Fibroblast of lung (primary cell): Measurements from ENCODE around the gene WDR37. TPM values are rescaled to one million over a fixed set of nuclear protein-coding genes. Genes with fewer than 3 reads are reported as not detected.

Source experiments
- DNase-seq, 2 donors: peaks; one replicate each; pipeline versions ENCODE4 v3.0.0 to v3.0.0-alpha.2; 2010; ENCODE audit warnings: low read depth in 2 of 2
- H2AFZ ChIP-seq: 2 replicates; pipeline ENCODE4 v1.5.1; 2012; ENCODE audit warnings: low read length, control low read depth, inconsistent platforms
- H3K27ac ChIP-seq: 2 replicates; pipeline ENCODE4 v1.5.1; 2011; ENCODE audit warnings: low read length, control low read depth; ENCODE audit not compliant: insufficient read depth
- H3K27me3 ChIP-seq: 2 replicates; pipeline ENCODE4 v1.5.1; 2011; ENCODE audit warnings: mild to moderate bottlenecking, low read length; ENCODE audit not compliant: control insufficient read depth, insufficient read depth
- H3K36me3 ChIP-seq: 2 replicates; pipeline ENCODE4 v1.5.1; 2011; ENCODE audit warnings: low read length; ENCODE audit not compliant: control insufficient read depth, insufficient read depth
- H3K4me1 ChIP-seq: 2 replicates; pipeline ENCODE4 v1.5.1; 2011; ENCODE audit warnings: low read length; ENCODE audit not compliant: control insufficient read depth, insufficient read depth; ENCODE audit errors: extremely low read depth
- H3K4me2 ChIP-seq: 2 replicates; pipeline ENCODE4 v1.5.1; 2011; ENCODE audit warnings: low read length, control low read depth; ENCODE audit not compliant: insufficient read depth; ENCODE audit errors: extremely low read depth
- H3K4me3 ChIP-seq, 4 experiments: fragments of 200-600 bp in 1 of 4; sonication (generic) in 1 of 4; replicated peaks in 1 of 4; 2 replicates each; pipeline ENCODE4 v1.5.1; 2011 to 2016; ENCODE audit warnings: low read length in 4 of 4, low read depth in 3 of 4, mild to moderate bottlenecking in 3 of 4, control low read depth in 2 of 4, inconsistent platforms in 1 of 4, mixed read lengths in 1 of 4; ENCODE audit not compliant: insufficient read depth in 1 of 4; ENCODE audit errors: control extremely low read depth in 1 of 4
- H3K79me2 ChIP-seq: 2 replicates; pipeline ENCODE4 v1.5.1; 2012; ENCODE audit warnings: mild to moderate bottlenecking, low read length, inconsistent platforms; ENCODE audit not compliant: control insufficient read depth, insufficient read depth
- H3K9ac ChIP-seq: 2 replicates; pipeline ENCODE4 v1.5.1; 2011; ENCODE audit warnings: mild to moderate bottlenecking, low read length, control low read depth; ENCODE audit not compliant: insufficient read depth
- H3K9me3 ChIP-seq: 2 replicates; pipeline ENCODE4 v1.5.1; 2012; ENCODE audit warnings: low read depth, low read length; ENCODE audit not compliant: control insufficient read depth, insufficient read depth
- H4K20me1 ChIP-seq: 2 replicates; pipeline ENCODE4 v1.5.1; 2011; ENCODE audit warnings: low read length; ENCODE audit not compliant: control insufficient read depth, insufficient read depth; ENCODE audit errors: extremely low read depth
- CTCF ChIP-seq, 2 donors: IDR thresholded peaks in 1 of 2; conservative IDR thresholded peaks in 1 of 2; 1 replicate in 1 of 2; 2 replicates in 1 of 2; pipeline ENCODE4 v1.5.1; 2011 to 2012; ENCODE audit warnings: low read length in 2 of 2, control low read depth in 1 of 2, inconsistent platforms in 1 of 2, low read depth in 1 of 2, mild to moderate bottlenecking in 1 of 2
- EZH2 ChIP-seq: IDR thresholded peaks from 2 replicates; pipeline ENCODE4 v1.5.1; 2012; ENCODE audit warnings: low read length, control low read depth, mild to moderate bottlenecking; ENCODE audit errors: missing control alignments
- polyA plus RNA-seq, 2 donors: library from polyadenylated mRNA; depleted of rRNA in 1 of 2; stranded (reverse) in 1 of 2; unstranded in 1 of 2; fragments of >200 nt; gene quantifications; 2 replicates each; pipeline ENCODE4 v1.2.1, GENCODE V29; 2011 to 2012; ENCODE audit warnings: missing spikeins in 1 of 2
- total RNA-seq: library from RNA; depleted of rRNA; stranded (reverse); fragments of >200 nt; gene quantifications from 2 replicates; pipeline ENCODE4 v1.2.1, GENCODE V29; 2014

The WDR37 gene
- total and polyA plus RNA-seq, 2 donors (not counting 1 experiment from before 2014, with no cell fraction given), result 13.0 to 15.8 TPM

- H3K27me3 ChIP-seq, result no peaks in the 10 kb centered on the region
- H3K4me3 ChIP-seq, result no peak overlapping the region
- no peaks in the 10 kb centered on the region for H3K4me1 ChIP-seq
- no peak overlapping the region for H3K27ac ChIP-seq
- H3K4me2 ChIP-seq, result no peak overlapping the region
- no peak overlapping the region for H3K9ac ChIP-seq
- H4K20me1 ChIP-seq, result no peaks in the 10 kb centered on the region
- TF ChIP-seq CTCF (conservative IDR thresholded peaks at IDR 0.05 in 1 of 2, IDR thresholded peaks at IDR 0.05 in 1 of 2; ENCODE audit: low read depth in 1 of 2, low read length in 2 of 2) (no peak), EZH2 (no peak)
- H2AFZ ChIP-seq, result no peak overlapping the region
- no peak for DNase-seq
- H3K9me3 ChIP-seq, result no peaks in the 10 kb centered on the region
- no peaks in the 10 kb centered on the region for H3K79me2 ChIP-seq
- H3K36me3 ChIP-seq, result no peaks in the 10 kb centered on the region
Measured at GRCh38 chr10:1136268-1136667, 80.1 kb downstream of the WDR37 start.

GRCh38 chr10:1137499-1138163, 81.4 kb downstream of the WDR37 start:
- H3K27me3 ChIP-seq, result no peaks in the 10 kb centered on the region
- TF ChIP-seq CTCF (conservative IDR thresholded peaks at IDR 0.05 in 1 of 2, IDR thresholded peaks at IDR 0.05 in 1 of 2; ENCODE audit: low read depth in 1 of 2, low read length in 2 of 2), result no peak
- no peak for TF ChIP-seq EZH2

GRCh38 chr10:1138529-1138928, 82.3 kb downstream of the WDR37 start:
- TF ChIP-seq EZH2 (no peak), CTCF (conservative IDR thresholded peaks at IDR 0.05 in 1 of 2, IDR thresholded peaks at IDR 0.05 in 1 of 2; ENCODE audit: low read depth in 1 of 2, low read length in 2 of 2) (no peak)
- no peaks in the 10 kb centered on the region for H3K27me3 ChIP-seq
- H4K20me1 ChIP-seq, result no peaks in the 10 kb centered on the region
- H3K79me2 ChIP-seq, result no peaks in the 10 kb centered on the region
- no peak overlapping the region for H3K4me3 ChIP-seq
- H3K9ac ChIP-seq, result no peak overlapping the region
- H2AFZ ChIP-seq, result no peak overlapping the region
- no peak overlapping the region for H3K27ac ChIP-seq
- H3K4me2 ChIP-seq, result no peak overlapping the region
- no peaks in the 10 kb centered on the region for H3K4me1 ChIP-seq
- no peaks in the 10 kb centered on the region for H3K9me3 ChIP-seq
- DNase-seq, result no peak
- H3K36me3 ChIP-seq, result no peaks in the 10 kb centered on the region

More at GRCh38 chr10:1137499-1138163, 81.4 kb downstream of the WDR37 start:
- Histone ChIP-seq H3K4me2 (no peak overlapping the region), H3K36me3 (no peaks in the 10 kb centered on the region), H3K79me2 (no peaks in the 10 kb centered on the region), H3K27ac (no peak overlapping the region), H2AFZ (no peak overlapping the region), H3K9ac (no peak overlapping the region), H3K4me1 (no peaks in the 10 kb centered on the region), H4K20me1 (no peaks in the 10 kb centered on the region), H3K4me3 (no peak overlapping the region), H3K9me3 (no peaks in the 10 kb centered on the region)
- no peak for DNase-seq
